ENCODE measurements around the gene CAPG.
"Not testable (repeated sequence)": the region's sequence is repeated elsewhere in the genome, so short reads cannot be mapped to it uniquely, and the experiment has no call there.

Gene CAPG, protein sequence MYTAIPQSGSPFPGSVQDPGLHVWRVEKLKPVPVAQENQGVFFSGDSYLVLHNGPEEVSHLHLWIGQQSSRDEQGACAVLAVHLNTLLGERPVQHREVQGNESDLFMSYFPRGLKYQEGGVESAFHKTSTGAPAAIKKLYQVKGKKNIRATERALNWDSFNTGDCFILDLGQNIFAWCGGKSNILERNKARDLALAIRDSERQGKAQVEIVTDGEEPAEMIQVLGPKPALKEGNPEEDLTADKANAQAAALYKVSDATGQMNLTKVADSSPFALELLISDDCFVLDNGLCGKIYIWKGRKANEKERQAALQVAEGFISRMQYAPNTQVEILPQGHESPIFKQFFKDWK

DNA sequence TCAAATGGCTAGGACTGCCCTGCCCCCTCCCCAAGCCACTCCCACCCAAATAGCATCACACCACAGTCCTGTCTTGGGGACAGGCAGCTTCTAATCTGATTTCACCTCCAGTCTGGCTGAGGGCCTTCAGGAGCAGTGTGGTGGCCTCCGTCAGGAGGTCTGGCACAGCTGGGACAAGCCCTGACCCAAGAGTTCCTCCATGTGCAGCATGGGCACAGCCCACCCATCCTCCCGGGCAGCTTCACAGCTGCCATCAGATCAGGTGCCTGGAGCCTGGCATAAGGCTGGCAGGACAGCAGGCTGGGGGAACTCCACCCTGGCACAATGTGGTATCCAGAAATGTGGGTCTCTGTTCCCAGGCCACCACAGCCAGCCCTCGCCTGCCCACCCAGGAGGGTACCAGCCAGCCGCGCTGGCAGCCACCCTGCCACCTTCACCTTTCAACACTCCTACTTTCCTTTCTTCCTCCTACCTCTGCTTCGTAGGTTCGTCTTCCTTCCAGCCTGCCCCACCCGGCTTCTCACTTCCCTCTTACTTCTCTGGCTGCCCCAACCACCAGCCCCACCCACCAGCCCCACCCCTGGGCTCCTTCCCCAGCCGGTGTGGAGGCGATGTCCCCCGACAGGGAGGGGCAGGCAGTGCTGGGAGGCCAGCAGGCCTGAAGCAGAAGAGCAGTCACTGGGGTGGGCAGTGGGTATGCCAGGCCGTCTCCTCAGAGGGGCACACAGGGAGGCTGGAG is at the start of gene CAPG:
Gene CAPG, minus strand, starts transcription at position 522 of the 739 bp plus-strand sequence. CDS start 8,221 bp downstream, outside the sequence.
- DNase-seq (ENCODE audit: low read depth in 3 of 3): peak in 1 of 3 experiments; percentile 17

DNA sequence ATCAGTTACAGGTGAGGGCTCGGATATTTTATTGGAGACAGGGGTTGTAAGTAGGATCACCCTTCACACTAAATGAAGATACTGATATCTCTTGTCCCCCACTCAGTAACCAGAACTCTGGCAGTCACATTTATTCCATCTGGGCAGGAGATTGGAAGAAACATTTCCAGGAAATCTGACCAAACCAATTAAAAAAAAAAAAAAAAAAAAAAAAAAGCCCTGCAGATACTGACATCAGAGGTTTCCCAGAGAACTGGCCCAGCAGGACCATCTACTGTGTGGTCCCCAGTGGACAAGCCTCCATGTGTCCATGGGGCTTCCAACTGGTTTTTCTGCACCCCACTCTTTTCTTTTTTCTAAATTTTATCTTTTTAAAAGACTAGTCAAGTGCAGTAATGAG is 49.6 kb upstream of the CAPG start:
- DNase-seq (ENCODE audit: low read depth in 3 of 3): no peak

DNA sequence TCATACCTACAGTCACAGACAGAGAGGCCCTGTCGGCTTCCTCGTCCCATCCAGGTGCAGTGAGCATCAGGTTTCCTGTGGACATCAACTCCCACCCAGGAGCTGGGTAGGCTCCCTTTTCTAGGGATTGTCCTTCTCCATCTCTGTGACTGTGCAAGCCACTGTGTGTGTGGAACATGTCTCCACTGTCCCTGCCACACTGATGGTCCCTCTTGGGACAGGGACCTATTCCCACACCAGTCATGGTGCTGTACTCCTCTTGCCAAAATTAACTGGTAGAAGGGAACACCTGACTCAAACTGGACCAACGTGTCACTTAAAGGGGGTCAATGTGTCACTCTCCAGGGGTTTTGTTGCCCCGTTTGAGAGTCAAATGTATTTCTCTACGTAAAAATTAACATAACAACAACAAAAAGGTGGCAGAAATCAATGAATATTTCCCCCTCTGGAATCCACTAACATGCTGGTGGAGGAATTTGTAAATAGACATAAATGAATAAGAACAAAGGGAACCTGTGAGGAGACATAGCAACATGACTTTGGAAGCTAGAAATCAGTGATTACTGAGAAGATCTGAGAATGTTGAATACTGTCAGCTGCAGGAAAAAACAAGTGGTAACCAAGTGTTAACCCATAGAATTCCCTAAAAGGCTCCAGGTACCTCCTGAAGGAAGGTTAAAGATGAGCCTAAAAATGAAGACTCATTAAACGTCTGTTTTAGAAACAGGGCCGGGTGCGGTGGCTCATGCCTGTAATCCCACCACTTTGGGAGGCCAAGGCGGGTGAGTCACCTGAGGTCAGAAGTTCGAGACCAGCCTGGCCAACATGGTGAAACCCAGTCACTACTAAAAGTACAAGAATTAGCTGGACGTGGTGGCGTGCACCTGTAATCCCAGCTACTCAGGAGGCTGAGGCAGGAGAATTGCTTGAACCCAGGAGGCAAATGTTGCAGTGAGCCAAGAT is 48.7 kb upstream of the CAPG start:
- DNase-seq (ENCODE audit: low read depth in 3 of 3): no peak

DNA sequence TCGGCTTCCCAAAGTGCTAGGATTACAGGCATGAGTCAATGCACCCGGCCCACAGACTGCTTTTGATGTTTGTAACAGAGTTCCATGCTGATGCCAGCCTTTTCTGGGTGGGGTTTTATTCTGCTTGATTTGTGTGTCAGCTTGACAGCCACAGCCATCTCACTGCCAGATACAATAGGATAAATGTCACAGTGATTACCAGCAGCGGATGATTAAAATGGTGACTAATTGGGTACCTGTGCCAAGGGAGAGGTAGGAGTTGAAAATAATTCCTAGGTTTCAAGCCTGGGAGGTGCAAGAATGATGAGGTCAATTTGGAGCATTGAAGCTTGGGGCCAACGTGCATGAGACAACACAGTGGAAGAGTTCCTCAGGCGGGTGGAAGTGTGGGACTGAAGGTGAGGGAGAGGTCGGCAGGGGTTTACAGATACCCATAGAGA is 47.7 kb upstream of the CAPG start:
- no peak for DNase-seq (ENCODE audit: low read depth in 3 of 3)

DNA sequence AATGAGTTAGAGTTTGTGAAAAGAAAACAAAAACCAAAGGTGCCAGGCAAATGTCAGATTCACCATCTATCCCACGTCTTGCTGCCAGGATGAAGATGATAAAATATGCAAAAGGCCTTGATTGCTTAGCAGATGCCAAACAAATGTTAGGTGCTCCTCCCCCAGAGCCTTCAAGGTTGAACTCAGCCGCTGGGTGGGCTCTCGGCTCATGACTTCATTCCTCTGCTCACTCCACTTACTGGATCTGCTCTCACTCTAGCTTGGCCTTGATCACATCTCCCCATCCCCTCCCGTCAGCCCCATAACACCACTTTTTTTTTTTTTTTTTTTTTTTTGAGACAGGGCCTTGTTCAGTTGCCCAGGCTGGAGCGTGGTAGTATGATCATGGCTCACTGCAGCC is 46.9 kb upstream of the CAPG start:
- no peak for DNase-seq (ENCODE audit: low read depth in 3 of 3)

DNA sequence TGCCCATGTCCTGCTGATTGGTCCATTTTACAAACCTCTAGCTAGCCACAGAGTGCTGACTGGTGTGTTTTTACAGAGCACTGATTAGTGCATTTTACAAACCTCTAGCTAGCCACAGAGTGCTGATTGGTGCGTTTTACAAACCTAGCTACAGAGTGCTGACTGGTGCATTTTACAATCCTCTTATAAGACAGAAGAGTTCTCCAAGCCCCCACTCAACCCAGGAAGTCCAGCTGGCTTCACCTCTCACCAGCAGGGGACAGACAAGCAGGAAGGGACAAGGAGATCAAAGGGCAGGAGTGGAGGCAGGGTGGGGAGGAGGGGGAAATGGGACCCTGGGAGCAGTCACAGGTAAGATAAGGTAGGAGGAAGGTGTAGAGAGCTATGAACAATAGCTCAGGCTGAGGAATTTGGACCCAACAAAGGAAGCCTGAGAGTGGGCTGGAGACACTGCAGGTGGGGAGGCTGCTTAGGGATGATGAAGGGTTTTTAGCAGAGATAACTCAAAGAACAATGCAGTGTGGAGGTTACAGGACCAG is 45.5 kb upstream of the CAPG start:
- no peak for DNase-seq (ENCODE audit: low read depth in 3 of 3)

DNA sequence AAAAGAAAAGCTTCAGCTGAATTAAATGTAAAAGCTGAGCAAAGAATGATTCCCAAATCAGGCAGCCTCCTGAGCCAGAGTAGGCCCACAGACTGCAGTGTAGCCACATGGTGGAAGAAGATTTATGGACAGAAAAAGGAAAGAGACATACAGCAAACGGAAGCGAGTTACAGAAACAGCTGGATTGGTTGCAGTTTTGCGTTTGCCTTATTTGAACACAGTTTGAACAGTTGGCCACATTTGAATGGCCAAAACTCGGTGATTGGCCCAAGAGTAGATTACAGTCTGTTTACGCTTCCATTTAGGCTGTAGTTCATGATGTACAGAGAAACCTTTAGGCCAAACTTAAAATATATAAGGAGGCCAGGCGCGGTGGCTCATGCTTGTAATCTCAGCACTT is 43.4 kb upstream of the CAPG start:
- DNase-seq (ENCODE audit: low read depth in 3 of 3): no peak

DNA sequence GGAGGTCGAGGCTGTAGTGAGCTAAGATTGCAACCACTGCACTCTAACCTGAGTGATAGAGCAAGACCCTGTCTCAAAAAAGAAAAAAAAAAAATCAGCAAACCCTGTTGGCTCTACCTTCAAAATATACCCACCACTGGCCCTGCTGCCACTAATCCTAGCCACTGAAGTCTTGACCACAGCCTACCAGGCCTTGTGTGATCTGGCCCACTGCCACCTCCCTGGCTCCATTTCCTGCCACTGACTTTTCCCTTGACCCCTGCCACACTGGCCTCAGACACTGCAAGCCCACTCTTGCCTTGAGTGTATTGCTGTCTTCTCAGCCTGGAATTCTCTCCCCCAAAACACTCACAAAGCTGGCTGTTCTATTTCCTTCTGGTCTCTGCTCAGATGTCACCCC is 42.1 kb upstream of the CAPG start:
- DNase-seq (ENCODE audit: low read depth in 3 of 3): no peak

DNA sequence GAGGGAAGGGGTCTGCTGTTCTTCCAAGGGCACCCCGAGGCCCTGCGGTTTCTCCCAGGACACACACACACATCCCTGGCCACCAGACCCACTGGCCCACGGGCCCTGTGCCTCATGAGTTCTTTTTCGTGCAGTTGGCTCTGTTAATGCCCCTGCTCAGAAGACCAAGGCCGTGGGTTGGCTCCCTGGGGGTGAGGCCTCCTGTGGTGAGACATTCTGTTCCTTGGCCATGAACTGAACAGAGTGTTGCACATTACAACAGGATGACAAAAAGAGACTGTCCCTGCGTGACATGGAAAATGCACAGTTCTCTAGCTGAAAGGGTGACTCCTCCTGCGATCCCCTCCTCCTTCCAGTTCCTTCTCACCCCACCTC is 39.0 kb upstream of the CAPG start:
- DNase-seq (ENCODE audit: low read depth in 3 of 3): no peak

DNA sequence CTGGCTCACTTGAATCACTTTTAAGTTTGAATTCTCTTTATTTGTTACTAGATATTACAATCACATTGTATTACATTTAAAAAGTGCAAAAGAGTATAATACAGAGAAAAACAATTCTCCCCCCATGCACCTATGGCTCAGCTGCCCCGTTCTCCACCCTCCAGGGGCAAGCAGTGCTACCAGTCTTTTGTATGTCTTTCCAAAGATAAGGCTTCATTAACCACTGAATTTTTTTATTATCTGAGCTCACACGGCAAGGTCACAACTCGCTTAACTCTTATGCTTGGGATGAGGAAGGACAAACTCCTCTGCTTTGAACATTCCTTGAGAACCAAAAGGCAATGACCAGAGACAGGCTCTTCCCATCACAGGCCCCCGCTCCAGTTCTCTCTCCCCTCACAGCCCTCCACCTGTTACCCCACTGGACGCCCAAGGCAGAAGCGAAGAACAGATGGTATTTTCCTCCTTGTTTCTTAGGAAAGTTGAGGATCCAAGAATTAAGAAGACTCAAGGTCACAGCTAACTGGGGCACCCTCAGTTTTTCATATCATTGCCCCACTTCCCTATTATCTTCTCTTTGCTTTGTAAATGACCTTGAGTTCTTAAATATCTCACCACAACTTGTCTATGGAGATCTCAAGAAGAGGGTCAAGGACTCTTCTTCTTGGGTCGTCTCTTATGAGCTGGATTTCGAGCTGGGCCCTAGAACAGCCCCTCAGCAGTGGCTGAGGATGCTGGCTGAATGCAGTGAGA is 38.5 kb upstream of the CAPG start:
- DNase-seq (ENCODE audit: low read depth in 3 of 3): no peak

DNA sequence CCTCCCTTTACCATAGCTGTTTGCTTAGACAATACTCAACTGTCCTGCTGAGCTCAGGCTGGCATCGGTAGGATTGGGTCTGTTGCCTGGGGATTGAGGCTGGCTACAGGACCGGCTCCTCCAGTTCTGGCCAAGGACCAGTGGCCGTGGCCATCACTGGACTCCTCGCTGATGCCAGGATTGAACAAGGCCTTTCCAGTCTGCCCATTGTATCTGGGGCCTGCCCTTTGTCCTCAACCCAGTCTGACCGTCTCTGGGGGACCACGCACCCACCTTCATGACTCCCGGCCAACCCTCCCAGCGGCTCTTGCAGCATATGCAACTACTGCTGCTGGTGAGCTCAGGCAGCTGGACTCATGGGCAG is 37.0 kb upstream of the CAPG start:
- no peak for DNase-seq (ENCODE audit: low read depth in 3 of 3)

DNA sequence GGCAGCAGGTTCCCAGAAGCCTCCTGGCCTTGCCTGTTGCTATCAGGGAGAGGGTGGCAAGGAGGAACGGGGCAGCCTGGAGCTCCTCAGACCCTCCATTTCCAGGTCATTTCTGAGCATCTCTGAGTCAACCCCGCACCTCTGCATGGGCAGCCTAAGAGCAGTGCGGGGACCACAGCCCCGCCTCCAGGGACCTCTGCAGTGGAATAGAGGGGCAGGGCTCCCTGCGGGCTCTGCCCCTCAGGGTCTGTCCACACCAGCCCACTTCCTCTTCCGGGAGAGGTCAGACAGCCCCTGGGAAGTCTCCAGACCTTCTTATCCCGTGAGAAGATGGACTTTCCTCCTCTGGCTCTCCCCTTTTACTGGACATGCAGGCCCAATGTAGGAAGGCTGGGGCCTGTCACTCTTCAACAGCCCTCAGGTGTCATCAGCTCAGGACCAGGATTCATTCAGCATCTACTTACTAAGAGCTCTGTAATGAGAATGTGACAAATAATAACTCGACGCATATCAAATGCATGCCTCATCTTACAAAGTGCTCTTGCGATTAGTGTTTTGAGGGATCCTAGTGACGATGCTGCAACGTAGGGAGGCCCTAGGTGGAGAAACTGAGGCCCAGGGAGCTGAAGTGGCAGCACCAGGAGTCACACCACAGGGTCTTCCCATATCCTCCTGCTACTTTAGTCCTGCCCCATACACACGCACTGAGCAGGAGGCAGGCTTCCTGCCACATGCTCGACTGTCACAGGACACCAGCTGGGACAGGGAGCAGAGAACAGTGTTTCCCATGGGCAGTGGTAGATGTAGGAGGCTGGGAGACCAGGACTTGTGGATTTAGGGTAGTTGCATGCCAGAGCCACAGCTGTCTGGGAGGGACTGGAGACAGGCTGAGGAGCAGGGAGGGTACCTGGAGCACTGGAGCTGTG is 36.4 kb upstream of the CAPG start:
- no peak for DNase-seq (ENCODE audit: low read depth in 3 of 3)

DNA sequence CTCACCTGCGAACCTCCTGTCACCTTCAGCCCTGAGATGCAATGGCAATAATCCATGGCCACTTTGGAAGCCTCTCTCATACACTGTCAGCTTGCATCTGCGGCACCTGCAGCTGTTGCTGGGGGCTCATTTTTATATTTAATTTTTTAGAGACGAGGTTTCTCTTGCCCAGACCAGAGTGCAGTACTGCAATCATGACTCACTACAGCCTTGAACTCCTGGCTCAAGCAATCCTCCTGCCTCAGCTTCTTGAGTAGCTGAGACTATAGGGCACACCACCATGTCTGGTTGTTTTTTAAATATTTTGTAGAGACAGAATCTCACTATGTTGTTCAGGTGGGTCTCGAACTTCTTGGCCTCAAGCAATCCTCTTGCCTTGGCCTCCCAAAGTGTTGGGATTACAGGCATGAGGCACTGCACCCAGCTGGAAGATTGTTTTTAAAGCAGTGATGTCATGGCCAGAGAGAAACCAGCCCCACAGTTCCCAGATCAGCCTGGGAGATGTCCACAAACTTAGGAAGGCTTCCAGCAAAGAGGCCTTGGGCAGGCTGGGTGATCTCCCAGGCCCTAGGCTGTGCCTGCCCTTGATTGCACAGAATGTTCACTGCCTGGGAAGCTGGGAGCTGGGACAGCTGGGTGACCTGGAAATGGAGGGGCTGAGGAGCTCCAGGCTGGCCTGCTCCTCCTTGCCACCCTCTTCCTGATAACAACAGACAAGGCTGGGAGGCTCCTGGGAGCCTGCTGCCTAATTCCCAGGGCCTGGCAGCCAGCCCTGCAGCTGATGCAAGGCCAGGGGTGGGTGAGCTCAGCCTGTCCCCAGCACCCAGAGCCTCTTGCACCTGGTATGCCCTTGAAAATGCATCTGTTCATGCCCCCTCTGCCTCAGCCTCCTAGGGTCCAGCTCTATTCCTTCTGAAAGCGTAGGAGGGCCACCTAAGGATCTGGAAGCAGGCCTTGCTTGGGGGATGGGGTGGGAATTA is 35.4 kb upstream of the CAPG start:
- DNase-seq (ENCODE audit: low read depth in 3 of 3): no peak

DNA sequence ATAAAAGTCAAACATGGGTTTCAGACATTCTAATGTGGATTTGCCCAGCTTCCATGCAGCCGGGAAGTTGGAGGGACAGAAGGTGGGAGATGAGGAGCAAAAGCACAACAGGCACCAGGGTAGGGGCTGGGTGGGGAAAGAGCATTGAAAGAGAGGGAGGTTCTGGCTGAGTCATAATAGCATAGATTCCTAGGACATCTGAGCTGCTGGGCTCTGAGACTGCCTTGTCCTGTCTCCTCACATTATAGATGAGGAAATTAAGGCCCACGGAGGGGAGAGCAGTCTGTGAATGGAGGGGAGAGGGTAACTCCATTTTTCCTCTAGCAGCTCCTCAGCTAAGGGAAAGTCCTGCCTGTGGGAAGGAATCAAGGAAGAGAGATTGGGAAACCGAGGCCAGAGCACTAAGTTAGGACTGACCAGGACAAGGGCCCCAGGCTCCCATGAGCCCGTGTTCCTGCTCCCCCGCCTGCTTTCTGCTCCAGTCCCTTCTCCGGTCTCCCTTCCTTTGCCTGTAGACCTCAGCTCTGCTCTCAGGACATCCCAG is 34.5 kb upstream of the CAPG start:
- DNase-seq (ENCODE audit: low read depth in 3 of 3): no peak

DNA sequence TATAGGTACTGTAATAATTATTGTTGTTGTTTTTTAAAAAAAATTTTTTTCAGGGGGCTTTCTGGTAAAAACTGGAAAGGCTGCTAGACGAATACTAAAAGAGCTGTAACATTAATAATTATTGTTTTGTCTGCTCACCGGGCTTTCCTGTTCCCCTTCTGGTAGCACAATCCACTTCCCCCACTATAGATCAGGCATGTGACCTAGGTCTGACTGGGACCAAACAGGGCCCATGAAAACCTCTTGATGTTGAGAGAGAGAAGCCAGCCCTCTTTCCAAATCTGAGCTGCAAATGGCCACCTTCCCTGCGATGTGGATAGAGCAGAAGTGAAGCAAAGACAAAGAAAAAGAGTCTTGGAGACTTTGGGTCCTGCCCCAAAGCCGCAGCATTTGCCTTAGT is 31.7 kb upstream of the CAPG start:
- DNase-seq (ENCODE audit: low read depth in 3 of 3): no peak

DNA sequence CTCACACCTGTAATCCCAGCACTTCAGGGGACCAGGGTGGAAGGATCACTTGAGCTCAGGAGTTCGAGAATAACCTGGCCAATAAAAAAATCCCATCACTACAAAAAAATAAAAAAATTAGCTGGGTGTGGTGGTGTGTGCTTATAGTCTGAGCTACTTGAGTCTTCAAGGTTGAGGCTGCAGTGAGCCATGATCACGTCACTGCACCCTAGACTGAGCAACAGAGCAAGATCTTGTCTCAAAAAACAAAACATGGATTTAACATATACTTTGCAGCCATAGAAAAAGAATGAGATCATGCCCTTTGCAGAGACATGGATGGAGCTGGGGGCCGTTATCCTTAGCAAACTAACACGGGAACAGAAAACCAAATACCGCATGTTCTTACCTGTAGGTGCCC is 30.6 kb upstream of the CAPG start:
- DNase-seq (ENCODE audit: low read depth in 3 of 3): no peak

DNA sequence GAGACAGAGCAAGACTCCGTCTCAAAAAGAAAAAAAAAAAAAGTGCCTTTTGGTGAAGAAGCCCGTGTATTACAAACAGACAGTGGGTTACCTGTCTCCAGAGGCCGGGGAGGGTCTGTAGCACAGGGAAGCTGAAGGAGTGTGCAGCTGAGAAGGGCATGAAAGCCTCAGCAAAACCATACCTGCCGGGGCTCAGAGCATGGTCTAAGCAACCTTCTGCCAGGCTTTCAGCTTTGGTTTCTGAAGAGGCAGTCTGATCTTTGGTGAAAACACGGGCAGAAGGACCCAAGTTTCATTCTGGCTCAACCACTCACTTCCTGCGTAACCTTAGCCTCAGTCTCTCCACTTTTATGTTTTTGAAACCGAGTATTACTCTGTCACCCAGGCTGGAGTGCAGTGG is 29.8 kb upstream of the CAPG start:
- no peak for DNase-seq (ENCODE audit: low read depth in 3 of 3)

DNA sequence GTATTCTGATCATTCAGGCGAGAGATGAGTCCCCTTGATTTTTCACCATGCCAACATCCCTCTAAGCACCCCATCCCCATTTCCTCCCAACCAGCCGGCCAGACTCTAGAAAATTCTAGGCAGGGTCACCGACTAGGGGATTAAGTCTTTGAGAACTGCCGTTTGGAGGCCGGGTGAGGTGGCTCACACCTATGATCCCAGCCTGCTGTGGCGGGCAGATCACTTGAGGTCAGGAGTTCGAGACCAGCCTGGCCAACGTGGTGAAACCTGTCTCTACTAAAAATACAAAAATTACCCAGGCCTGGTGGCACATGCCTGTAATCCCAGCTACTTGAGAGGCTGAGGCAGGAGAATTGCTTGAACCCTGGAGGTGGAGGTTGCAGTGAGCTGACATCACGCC is 29.4 kb upstream of the CAPG start:
- DNase-seq (ENCODE audit: low read depth in 3 of 3): not testable (repeated sequence)

DNA sequence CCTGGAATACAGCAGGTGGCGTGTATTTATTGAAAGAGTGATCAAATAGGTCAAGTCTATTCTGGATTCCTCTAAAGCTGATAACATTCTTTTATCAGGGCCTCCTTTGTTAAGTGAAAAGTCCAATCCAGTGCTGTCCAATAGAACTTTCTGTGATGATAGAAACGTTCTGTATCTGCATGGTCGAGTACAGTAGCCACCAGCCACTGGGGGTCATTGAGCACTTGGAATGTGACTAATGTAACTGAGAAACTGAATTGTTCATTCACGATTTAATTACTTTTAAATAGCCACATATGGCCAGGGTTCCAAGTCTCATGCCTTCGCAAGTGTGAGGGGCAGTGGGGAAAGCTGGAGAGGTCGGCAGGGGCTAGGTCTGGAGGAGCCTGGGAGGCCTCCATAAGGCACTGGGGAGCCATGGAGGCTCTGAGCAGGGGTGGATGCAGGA is 28.9 kb upstream of the CAPG start:
- no peak for DNase-seq (ENCODE audit: low read depth in 3 of 3)
